CD14-positive monocyte (primary cell): Measurements from ENCODE around the gene HPS4. TPM values are rescaled to one million over a fixed set of nuclear protein-coding genes. Genes with fewer than 3 reads are reported as not detected.

Source experiments
- DNase-seq, 3 donors: peaks; one replicate each; pipeline ENCODE4 v3.0.0-alpha.2; 2011 to 2022
- H2AFZ ChIP-seq: 2 replicates; pipeline ENCODE4 v1.6.0; 2012; ENCODE audit warnings: mild to moderate bottlenecking, low read depth, low read length, inconsistent platforms; ENCODE audit not compliant: insufficient read depth, poor library complexity, severe bottlenecking
- H3K27ac ChIP-seq, 2 donors: 1 replicate in 1 of 2; 2 replicates in 1 of 2; pipeline ENCODE4 v1.5.1; 2012 to 2013; ENCODE audit warnings: low read length in 2 of 2, control low read depth in 1 of 2, inconsistent platforms in 1 of 2, low read depth in 1 of 2, mild to moderate bottlenecking in 1 of 2
- H3K27me3 ChIP-seq, 2 donors: one replicate each; pipeline versions ENCODE4 v1.6.0 to v1.6.1; 2011 to 2013; ENCODE audit warnings: low read length in 2 of 2; ENCODE audit not compliant: control insufficient read depth in 2 of 2, insufficient read depth in 2 of 2
- H3K36me3 ChIP-seq, 2 donors: replicated peaks in 1 of 2; 1 replicate in 1 of 2; 2 replicates in 1 of 2; pipeline versions ENCODE4 v1.5.1 to v1.6.1; 2012 to 2013; ENCODE audit warnings: low read length in 2 of 2, control low read depth in 1 of 2, inconsistent platforms in 1 of 2, mild to moderate bottlenecking in 1 of 2; ENCODE audit not compliant: insufficient read depth in 2 of 2, control insufficient read depth in 1 of 2
- H3K4me1 ChIP-seq, 2 donors: 1 replicate in 1 of 2; 2 replicates in 1 of 2; pipeline versions ENCODE4 v1.5.1 to v1.6.1; 2012 to 2013; ENCODE audit warnings: low read length in 2 of 2, control low read depth in 1 of 2, inconsistent platforms in 1 of 2, mild to moderate bottlenecking in 1 of 2, moderate library complexity in 1 of 2; ENCODE audit not compliant: insufficient read depth in 2 of 2, control insufficient read depth in 1 of 2
- H3K4me2 ChIP-seq: replicated peaks from 2 replicates; pipeline ENCODE3; 2012; ENCODE audit warnings: low read length, moderate library complexity, mild to moderate bottlenecking; ENCODE audit not compliant: poor library complexity, severe bottlenecking; ENCODE audit errors: extremely low read depth
- H3K4me3 ChIP-seq, 3 experiments: fragments of 200-600 bp in 1 of 3; sonication (generic) in 1 of 3; replicated peaks in 1 of 3; 1 replicate in 2 of 3; 2 replicates in 1 of 3; pipeline ENCODE4 v1.5.1; 2011 to 2013; ENCODE audit warnings: low read length in 3 of 3, mild to moderate bottlenecking in 3 of 3, control low read depth in 2 of 3, low read depth in 2 of 3, inconsistent platforms in 1 of 3, moderate library complexity in 1 of 3
- H3K79me2 ChIP-seq: 2 replicates; pipeline ENCODE4 v1.6.0; 2012; ENCODE audit warnings: mild to moderate bottlenecking, control low read depth, inconsistent platforms, low read length, moderate library complexity; ENCODE audit not compliant: insufficient read depth
- H3K9ac ChIP-seq: 2 replicates; pipeline ENCODE4 v1.6.0; 2017; ENCODE audit warnings: low read length, mild to moderate bottlenecking; ENCODE audit not compliant: insufficient read depth, poor library complexity, severe bottlenecking
- H3K9me3 ChIP-seq, 2 donors: replicated peaks in 1 of 2; 1 replicate in 1 of 2; 2 replicates in 1 of 2; pipeline versions ENCODE4 v1.5.1 to v1.6.1; 2012 to 2013; ENCODE audit warnings: low read length in 2 of 2, control low read depth in 1 of 2; ENCODE audit not compliant: control insufficient read depth in 1 of 2, insufficient read depth in 1 of 2
- H4K20me1 ChIP-seq: 2 replicates; pipeline ENCODE4 v1.6.0; 2012; ENCODE audit warnings: mild to moderate bottlenecking, low read length, control low read depth, moderate library complexity; ENCODE audit not compliant: insufficient read depth
- H3K27ac Mint-ChIP-seq, 7 donors: one replicate each; pipeline ENCODE4 v1.8.0; 2020; ENCODE audit warnings: mild to moderate bottlenecking in 7 of 7, mixed read lengths in 7 of 7, moderate library complexity in 6 of 7, inconsistent platforms in 2 of 7
- H3K27me3 Mint-ChIP-seq, 3 donors: one replicate each; pipeline ENCODE4 v1.8.0; 2021 to 2022; ENCODE audit warnings: low read depth in 3 of 3, mild to moderate bottlenecking in 3 of 3, mixed read lengths in 3 of 3, moderate library complexity in 3 of 3, inconsistent platforms in 1 of 3
- H3K36me3 Mint-ChIP-seq, 2 donors: one replicate each; pipeline ENCODE4 v1.8.0; 2020; ENCODE audit warnings: mixed read lengths in 2 of 2, inconsistent platforms in 1 of 2, mild to moderate bottlenecking in 1 of 2
- H3K4me1 Mint-ChIP-seq: one replicate; pipeline ENCODE4 v1.8.0; 2020; ENCODE audit warnings: mild to moderate bottlenecking, mixed read lengths
- H3K4me3 Mint-ChIP-seq, 2 donors: one replicate each; pipeline ENCODE4 v1.8.0; 2020; ENCODE audit warnings: mild to moderate bottlenecking in 2 of 2, mixed read lengths in 2 of 2, moderate library complexity in 1 of 2
- H3K9me3 Mint-ChIP-seq, 7 donors: one replicate each; pipeline ENCODE4 v1.8.0; 2020 to 2022; ENCODE audit warnings: mixed read lengths in 7 of 7, mild to moderate bottlenecking in 6 of 7, moderate library complexity in 6 of 7, inconsistent platforms in 2 of 7
- CTCF ChIP-seq: fragments of 200-600 bp; IDR thresholded peaks from one replicate; pipeline ENCODE4 v1.8.0; 2022; ENCODE audit warnings: antibody characterized with exemption, mild to moderate bottlenecking
- WGBS: methylation state at CpG from one replicate; pipeline ENCODE4 v1.1.5; 2013; ENCODE audit warnings: missing lambda C conversion rate; ENCODE audit not compliant: insufficient coverage; 5-methylcytosine and 5-hydroxymethylcytosine counted together
- intact Hi-C, 2 donors: fragments of 100-400 bp; cut with micrococcal nuclease; formaldehyde crosslinking; loops; one replicate each; pipeline versions ENCODE4 v1.15.0 to v1.15.1; 2023
- polyA plus RNA-seq, 3 donors: library from polyadenylated mRNA; depleted of rRNA in 1 of 3; unstranded in 2 of 3; stranded (reverse) in 1 of 3; fragments of 300-500 nt in 2 of 3; fragments of >200 nt in 1 of 3; fragmentation: Illumina TruSeq in 2 of 3; gene quantifications; 1 replicate in 2 of 3; 2 replicates in 1 of 3; pipeline ENCODE4 v1.2.3, GENCODE V29; 2012 to 2021

Gene HPS4
- polyA plus RNA-seq, 3 donors: 5.7 to 21.6 (median 7.5) TPM

- H3K9me3 ChIP-seq: no peaks in the 10 kb centered on the region
- no peak overlapping the region for H3K4me3 ChIP-seq
- Mint-ChIP-seq H3K4me1 (no peaks in the 10 kb centered on the region), H3K36me3 (peaks cover 43 to 49% of the 10 kb centered on the region in 2 donors), H3K9me3 (no peaks in the 10 kb centered on the region), H3K4me3 (no peak overlapping the region), H3K27ac (peak overlapping the region in 1 of 7 donors; percentile 20), H3K27me3 (no peaks in the 10 kb centered on the region)
- H3K9ac ChIP-seq: no peak overlapping the region
- no peaks in the 10 kb centered on the region for H4K20me1 ChIP-seq
- H3K4me2 ChIP-seq: no peak overlapping the region
- no peaks in the 10 kb centered on the region for H3K27me3 ChIP-seq
- no peaks in the 10 kb centered on the region for H3K79me2 ChIP-seq
- no peak overlapping the region for H3K27ac ChIP-seq
- TF ChIP-seq CTCF: no peak
- WGBS: no CpG with 5 or more reads among the region's 4 CpGs
- peaks cover 34 to 53% of the 10 kb centered on the region in 2 donors for H3K36me3 ChIP-seq
- H3K4me1 ChIP-seq: no peaks in the 10 kb centered on the region
- no peak overlapping the region for H2AFZ ChIP-seq
- DNase-seq: no peak
- intact Hi-C loops: no loop called here
Observed at GRCh38 chr22:26522592-26522991, 39.0 kb upstream of the HPS4 start.

- no peaks in the 10 kb centered on the region for H3K4me1 ChIP-seq
Observed at GRCh38 chr22:26522012-26522411, 38.4 kb upstream of the HPS4 start.

More at GRCh38 chr22:26522012-26522411, 38.4 kb upstream of the HPS4 start:
- no peaks in the 10 kb centered on the region for H3K27me3 ChIP-seq
- H3K9me3 Mint-ChIP-seq: no peaks in the 10 kb centered on the region
- H3K36me3 ChIP-seq: peaks cover 28 to 48% of the 10 kb centered on the region in 2 donors
- H3K4me3 ChIP-seq: no peak overlapping the region
- H3K27me3 Mint-ChIP-seq: no peaks in the 10 kb centered on the region
- peaks cover 38 to 43% of the 10 kb centered on the region in 2 donors for H3K36me3 Mint-ChIP-seq
- no CpG with 5 or more reads among the region's 2 CpGs for WGBS
- no peaks in the 10 kb centered on the region for H3K4me1 Mint-ChIP-seq
- H3K79me2 ChIP-seq: no peaks in the 10 kb centered on the region
- no peak for TF ChIP-seq CTCF
- no peak overlapping the region for H3K27ac Mint-ChIP-seq
- no peak overlapping the region for H3K9ac ChIP-seq
- H4K20me1 ChIP-seq: no peaks in the 10 kb centered on the region
- H3K4me2 ChIP-seq: no peak overlapping the region
- intact Hi-C loops: no loop called here
- H3K27ac ChIP-seq: no peak overlapping the region
- no peak overlapping the region for H3K4me3 Mint-ChIP-seq
- H3K9me3 ChIP-seq: no peaks in the 10 kb centered on the region
- no peak overlapping the region for H2AFZ ChIP-seq
- DNase-seq: no peak
